Activated naive CD4-positive, alpha-beta T cell treated with anti-CD3 and anti-CD28 coated beads, Interleukin-2, amount 10 ng/mL, durations not matched to agents 7 days and 5 days (primary cell): ENCODE measurements around the gene TECPR2.
A peak's percentile ranks its signal among the peaks of the same experiment; 100 is the strongest.

ENCODE experiments used
- CTCF ChIA-PET: fragments of 350-600 bp; sonication (Branson Sonifier 250); formaldehyde crosslinking; loops from one replicate; lab custom pipeline; 2021; ENCODE audit warnings: antibody characterized with exemption; lab: Charles Lee
- DNase-seq: peaks from one replicate; pipeline ENCODE4 v3.0.0-alpha.2; 2020
- H3K27ac Mint-ChIP-seq: one replicate; pipeline ENCODE4 v1.8.0; 2021; ENCODE audit warnings: mild to moderate bottlenecking, moderate library complexity, mixed read lengths
- H3K27me3 Mint-ChIP-seq: one replicate; pipeline ENCODE4 v1.8.0; 2021; ENCODE audit warnings: mild to moderate bottlenecking, mixed read lengths
- H3K36me3 Mint-ChIP-seq: one replicate; pipeline ENCODE4 v1.8.0; 2021; ENCODE audit warnings: mixed read lengths
- H3K4me1 Mint-ChIP-seq: one replicate; pipeline ENCODE4 v1.8.0; 2021; ENCODE audit warnings: mixed read lengths
- H3K4me3 Mint-ChIP-seq: one replicate; pipeline ENCODE4 v1.8.0; 2021; ENCODE audit warnings: mild to moderate bottlenecking, moderate library complexity, mixed read lengths
- H3K9me3 Mint-ChIP-seq: one replicate; pipeline ENCODE4 v1.8.0; 2021; ENCODE audit warnings: mixed read lengths

The TECPR2 gene

DNA sequence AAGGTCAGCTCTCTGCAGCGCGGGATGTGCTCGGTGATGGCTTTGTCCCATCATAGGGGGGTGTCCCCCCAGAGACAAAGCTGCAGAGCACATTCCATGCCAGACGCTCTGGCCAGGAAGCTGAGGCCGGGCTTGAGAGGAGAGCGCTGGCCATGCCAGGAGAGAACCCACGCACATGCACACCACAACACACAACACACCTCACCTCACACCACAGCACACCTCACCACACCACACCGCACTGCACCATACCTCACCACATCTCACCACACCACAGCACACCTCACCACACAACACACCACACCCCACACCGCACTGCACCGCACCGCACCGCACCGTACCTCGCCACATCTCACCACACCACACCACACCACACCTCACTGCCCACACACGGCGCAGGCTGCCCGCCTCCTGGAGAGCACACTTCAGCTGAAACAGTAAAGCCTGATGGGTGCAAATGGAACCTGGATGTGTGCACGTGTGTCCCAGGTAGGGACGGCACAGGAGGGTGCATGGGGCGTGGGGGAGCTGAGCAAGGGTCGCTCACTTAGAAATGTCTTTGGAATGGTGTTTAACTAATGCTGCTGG, 136.0 kb downstream of the TECPR2 start:
- Mint-ChIP-seq H3K4me1 (peaks cover 10% of the 10 kb centered on the region), H3K36me3 (peaks cover 1% of the 10 kb centered on the region), H3K4me3 (no peak overlapping the region), H3K27ac (no peak overlapping the region), H3K27me3 (no peaks in the 10 kb centered on the region), H3K9me3 (no peaks in the 10 kb centered on the region)
- CTCF ChIA-PET: interaction anchor here (1.0 to 1.3 kb wide), 2 partner anchors 16 to 60 kb away, joined by 3 to 4 read pairs; no protein-coding TSS in a partner anchor
- DNase-seq: no peak

- Mint-ChIP-seq H3K4me3 (no peak overlapping the region), H3K27me3 (no peaks in the 10 kb centered on the region), H3K27ac (no peak overlapping the region), H3K9me3 (no peaks in the 10 kb centered on the region), H3K36me3 (peaks cover 1% of the 10 kb centered on the region), H3K4me1 (peaks cover 10% of the 10 kb centered on the region)
- CTCF ChIA-PET: interaction anchor here (0.7 to 2.7 kb wide), 5 partner anchors 10 to 61 kb away, joined by 3 to 10 read pairs (median 4); partner anchors contain the start of gene ANKRD9
- no peak for DNase-seq
Measured at GRCh38 chr14:102499401-102500157, 136.8 kb downstream of the TECPR2 start.

DNA sequence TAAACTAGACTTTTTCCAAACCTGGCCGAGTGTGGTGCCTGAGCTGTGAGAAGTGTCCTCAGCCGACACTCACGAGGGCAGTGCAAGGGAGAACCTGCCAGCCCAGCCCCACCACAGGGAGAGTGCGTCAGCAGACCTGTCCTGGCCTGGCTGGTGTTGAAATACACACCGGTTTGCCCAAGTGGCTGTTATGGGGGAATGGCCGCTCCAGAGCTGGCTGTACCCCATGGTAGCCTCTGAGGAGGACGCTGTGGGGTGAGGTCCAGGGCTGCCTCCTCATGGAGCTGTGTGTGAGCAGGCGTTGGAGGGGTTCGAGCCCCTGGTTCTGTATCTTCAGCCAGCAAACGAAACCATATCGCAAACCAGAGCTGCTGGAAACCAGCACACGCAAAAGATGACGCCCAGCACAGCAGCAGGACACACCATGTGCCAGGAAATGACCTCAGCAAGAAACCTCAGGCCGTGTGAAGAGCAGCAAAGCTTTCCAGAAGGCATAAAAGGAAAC, 137.5 kb downstream of the TECPR2 start:
- peaks cover 10% of the 10 kb centered on the region for H3K4me1 Mint-ChIP-seq
- DNase-seq: peak; percentile 41
- no peaks in the 10 kb centered on the region for H3K9me3 Mint-ChIP-seq
- peak overlapping the region; percentile 24 for H3K27ac Mint-ChIP-seq
- peaks cover 1% of the 10 kb centered on the region for H3K36me3 Mint-ChIP-seq
- H3K27me3 Mint-ChIP-seq: no peaks in the 10 kb centered on the region
- CTCF ChIA-PET: interaction anchor here (0.7 to 2.7 kb wide), 3 partner anchors 10 to 62 kb away, joined by 3 to 10 read pairs (median 4); partner anchors contain the start of gene ANKRD9
- no peak overlapping the region for H3K4me3 Mint-ChIP-seq

GRCh38 chr14:102500713-102501112, 138.0 kb downstream of the TECPR2 start:
- H3K4me3 Mint-ChIP-seq: no peak overlapping the region
- H3K27ac Mint-ChIP-seq: no peak overlapping the region
- peaks cover 10% of the 10 kb centered on the region for H3K4me1 Mint-ChIP-seq
- no peaks in the 10 kb centered on the region for H3K27me3 Mint-ChIP-seq
- H3K36me3 Mint-ChIP-seq: peaks cover 1% of the 10 kb centered on the region
- CTCF ChIA-PET: interaction anchor here (0.7 to 2.7 kb wide), 3 partner anchors 9 to 62 kb away, joined by 3 to 10 read pairs (median 4); partner anchors contain the start of gene ANKRD9
- no peaks in the 10 kb centered on the region for H3K9me3 Mint-ChIP-seq
- DNase-seq: no peak

DNA sequence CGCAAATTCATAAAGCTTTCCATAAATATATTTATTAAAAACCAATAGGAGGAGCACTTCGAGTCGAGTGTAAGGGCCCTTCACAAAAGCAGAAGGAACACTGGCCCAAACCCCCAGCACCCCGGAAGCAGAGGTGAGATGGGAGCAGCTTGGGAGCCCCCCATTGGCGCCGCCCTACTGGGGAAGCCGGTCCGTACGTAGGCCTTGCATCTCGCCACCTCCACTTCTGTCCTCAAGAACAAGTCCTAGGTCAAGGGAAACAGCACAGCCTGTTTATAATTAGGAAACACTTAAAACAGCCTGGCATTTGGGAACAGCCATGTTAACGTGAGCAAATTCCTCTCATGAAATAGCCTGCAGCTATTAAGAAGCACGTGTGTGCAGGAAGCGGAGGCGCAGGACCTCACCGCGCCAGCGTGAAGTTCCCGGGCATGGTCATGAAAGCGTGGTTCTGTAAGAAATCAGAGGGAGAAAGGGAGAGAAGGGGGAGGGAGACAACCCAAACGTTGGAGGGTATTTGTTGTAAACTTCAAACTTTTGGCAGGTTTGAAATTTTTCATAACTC, 139.1 kb downstream of the TECPR2 start:
- Mint-ChIP-seq H3K9me3 (no peaks in the 10 kb centered on the region), H3K27me3 (no peaks in the 10 kb centered on the region), H3K4me1 (peaks cover 10% of the 10 kb centered on the region), H3K27ac (no peak overlapping the region), H3K36me3 (peaks cover 4% of the 10 kb centered on the region), H3K4me3 (no peak overlapping the region)
- DNase-seq: no peak
- CTCF ChIA-PET: interaction anchor here (0.5 to 2.7 kb wide), 2 partner anchors 22 to 160 kb away, joined by 3 to 10 read pairs; no protein-coding TSS in a partner anchor

DNA sequence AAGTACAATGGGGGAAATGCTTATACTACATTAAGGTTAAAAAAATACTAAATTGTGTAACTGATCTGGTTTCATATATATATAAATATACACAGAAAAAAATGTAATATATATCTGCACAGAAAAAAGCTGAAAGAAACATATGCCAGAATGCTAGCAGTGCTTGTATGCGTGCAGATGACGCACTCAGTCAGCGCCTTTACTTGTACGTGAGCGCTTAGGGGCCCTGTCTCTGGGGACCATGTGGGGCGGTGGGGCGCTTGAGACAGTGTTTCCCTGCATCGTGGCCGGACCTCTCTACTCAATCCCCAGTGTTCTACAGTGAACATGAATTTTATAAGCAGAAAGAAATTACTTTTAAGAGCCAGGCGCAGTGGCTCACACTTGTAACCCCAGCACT, 139.8 kb downstream of the TECPR2 start:
- no peaks in the 10 kb centered on the region for H3K27me3 Mint-ChIP-seq
- peaks cover 10% of the 10 kb centered on the region for H3K4me1 Mint-ChIP-seq
- no peaks in the 10 kb centered on the region for H3K9me3 Mint-ChIP-seq
- no peak overlapping the region for H3K27ac Mint-ChIP-seq
- no peak overlapping the region for H3K4me3 Mint-ChIP-seq
- DNase-seq: no peak
- CTCF ChIA-PET: no interaction called here
- peaks cover 4% of the 10 kb centered on the region for H3K36me3 Mint-ChIP-seq

DNA sequence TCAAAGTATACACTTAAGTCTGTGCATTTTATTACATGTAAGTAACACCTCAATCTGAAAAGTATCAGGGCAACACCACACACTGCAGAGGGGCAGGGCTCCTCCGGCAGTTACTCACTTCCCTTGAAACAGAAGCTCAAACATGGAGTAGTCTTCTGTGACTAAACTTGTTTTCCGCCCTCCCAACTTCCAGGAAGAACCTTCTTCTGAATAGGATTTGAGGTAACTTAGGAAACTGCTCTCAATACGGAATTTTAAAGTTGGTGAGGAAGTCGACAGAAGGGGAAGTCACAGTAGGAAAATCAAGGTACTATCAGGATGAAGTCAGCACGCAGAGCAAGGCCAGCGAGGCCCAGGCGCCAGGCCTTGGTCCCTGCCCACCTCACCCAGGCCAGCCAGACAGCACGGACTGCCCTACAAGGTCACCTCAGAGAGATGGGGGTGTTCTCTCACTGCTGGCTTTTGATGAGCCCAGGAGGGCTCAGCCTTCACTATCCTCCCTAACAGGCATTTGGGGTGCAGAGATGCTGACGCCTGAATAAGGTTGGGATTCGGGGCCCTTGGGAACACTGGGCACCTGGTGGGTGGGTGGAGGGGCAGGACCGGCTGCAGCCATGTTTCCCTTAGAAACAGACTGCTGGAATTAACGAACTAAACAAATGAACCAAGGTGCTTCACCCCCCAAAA, 141.0 kb downstream of the TECPR2 start:
- Mint-ChIP-seq H3K27me3 (peaks cover 4% of the 10 kb centered on the region), H3K4me1 (peaks cover 17% of the 10 kb centered on the region), H3K36me3 (peaks cover 4% of the 10 kb centered on the region), H3K27ac (no peak overlapping the region), H3K4me3 (no peak overlapping the region), H3K9me3 (no peaks in the 10 kb centered on the region)
- CTCF ChIA-PET: no interaction called here
- DNase-seq: no peak

DNA sequence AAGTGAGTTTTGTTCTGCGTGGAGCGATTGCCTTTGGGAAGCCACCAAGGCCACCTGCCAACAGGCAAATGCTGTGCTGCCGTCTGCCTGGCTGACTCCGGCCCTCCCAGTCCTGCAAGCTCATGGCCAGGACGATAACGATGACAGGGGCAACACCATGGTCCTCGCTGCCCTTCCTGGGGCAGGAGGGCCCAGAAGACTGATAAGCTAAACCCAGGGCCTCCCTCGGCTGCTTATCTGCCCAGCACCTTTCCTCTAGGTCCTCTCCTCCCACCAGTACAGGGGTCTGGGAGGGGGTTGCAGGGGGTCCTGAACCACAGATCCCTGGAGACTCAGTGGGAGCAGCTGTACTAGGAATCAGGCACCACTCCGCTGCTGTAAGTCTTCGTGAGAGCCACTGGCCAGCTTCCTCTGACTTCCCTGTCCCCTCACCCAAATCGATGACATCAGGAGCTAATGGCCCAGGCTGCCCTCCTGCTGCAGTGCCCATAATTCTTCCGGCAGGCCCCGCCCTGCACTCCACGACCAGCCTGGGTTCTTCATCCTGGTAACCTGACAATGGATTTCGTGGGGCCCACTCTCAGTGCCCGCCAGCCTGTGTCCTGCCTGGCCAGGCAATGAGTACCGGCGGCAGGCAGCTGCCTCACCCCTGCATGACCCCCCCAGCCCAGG, 141.7 kb downstream of the TECPR2 start:
- no peak overlapping the region for H3K4me3 Mint-ChIP-seq
- peaks cover 18% of the 10 kb centered on the region for H3K4me1 Mint-ChIP-seq
- H3K27me3 Mint-ChIP-seq: peaks cover 5% of the 10 kb centered on the region
- no peak overlapping the region for H3K27ac Mint-ChIP-seq
- H3K36me3 Mint-ChIP-seq: peaks cover 4% of the 10 kb centered on the region
- no peak for DNase-seq
- H3K9me3 Mint-ChIP-seq: no peaks in the 10 kb centered on the region
- CTCF ChIA-PET: no interaction called here

DNA sequence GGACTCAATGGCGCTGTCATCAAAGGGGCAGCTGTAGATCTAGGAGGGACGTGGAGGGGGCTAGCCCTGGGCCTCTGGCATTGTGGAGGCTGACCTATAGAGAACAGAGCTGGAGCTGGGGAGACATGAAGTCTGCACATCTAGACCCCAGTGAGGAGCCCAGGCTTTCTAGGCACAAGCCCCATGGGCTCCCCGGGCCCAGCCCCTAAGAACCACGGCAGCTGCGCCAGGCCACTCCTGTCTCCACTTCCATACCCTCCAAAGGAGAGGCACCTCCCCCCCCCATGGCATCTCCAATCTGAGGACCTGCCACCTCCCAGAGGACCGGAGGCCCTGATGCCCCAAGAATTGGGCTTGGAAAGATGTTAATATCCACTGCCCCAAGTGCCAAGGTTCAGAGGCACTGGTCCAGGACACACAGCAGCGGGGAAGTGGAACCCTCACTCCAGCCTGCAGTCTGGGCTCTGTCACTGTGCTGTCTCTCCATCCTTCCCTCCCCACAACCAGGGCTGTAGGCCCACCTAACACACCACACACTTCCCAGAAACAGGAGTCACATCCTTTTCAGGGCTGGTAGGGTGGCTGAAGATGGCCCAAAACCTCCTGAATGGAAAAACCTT, 142.4 kb downstream of the TECPR2 start:
- no peak overlapping the region for H3K4me3 Mint-ChIP-seq
- H3K27me3 Mint-ChIP-seq: peaks cover 5% of the 10 kb centered on the region
- H3K27ac Mint-ChIP-seq: no peak overlapping the region
- H3K4me1 Mint-ChIP-seq: peaks cover 16% of the 10 kb centered on the region
- no peak for DNase-seq
- H3K9me3 Mint-ChIP-seq: no peaks in the 10 kb centered on the region
- H3K36me3 Mint-ChIP-seq: peaks cover 4% of the 10 kb centered on the region
- CTCF ChIA-PET: no interaction called here

DNA sequence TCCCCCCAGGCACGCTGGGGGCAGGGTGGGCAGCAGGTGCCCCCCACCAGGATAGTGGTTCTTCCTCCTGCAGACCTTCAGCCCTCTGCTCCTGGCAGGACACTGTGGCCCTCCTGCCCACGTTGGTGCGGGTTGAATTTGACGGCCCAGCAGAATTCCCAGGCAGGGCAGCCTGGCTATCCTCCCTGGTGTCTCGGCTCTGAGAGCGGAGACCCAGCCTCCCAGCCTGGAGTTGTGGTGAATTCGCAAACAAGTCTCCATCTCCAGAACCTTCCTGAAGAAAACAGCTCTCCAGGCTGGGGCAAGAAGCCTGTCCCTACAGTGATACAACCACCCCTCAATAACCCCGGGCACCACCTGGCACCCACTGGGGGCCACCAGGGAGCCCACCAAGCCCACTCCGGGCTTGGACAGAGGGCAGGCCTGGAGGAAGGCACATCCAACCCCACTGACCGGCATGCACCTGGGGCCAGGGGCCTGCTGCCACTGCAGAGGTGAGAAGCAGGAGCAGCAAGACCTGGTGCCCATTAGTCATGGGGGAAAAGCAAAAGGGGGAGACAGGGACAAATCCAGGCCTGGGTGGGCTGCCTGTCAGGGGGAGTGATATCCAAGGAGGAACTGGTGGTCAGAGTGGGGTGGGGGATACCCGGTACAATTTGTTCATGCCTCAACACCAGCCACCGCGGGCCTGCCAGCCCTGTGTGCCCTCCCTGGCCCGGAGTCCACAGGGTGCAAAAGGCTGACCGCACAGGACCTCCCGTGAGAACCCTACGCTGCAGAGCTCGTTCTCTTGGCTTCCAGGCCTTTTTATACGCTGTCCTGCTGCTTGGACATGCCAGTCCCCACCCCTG, 143.3 kb downstream of the TECPR2 start:
- peaks cover 5% of the 10 kb centered on the region for H3K27me3 Mint-ChIP-seq
- no peak for DNase-seq
- H3K4me3 Mint-ChIP-seq: no peak overlapping the region
- CTCF ChIA-PET: no interaction called here
- peaks cover 17% of the 10 kb centered on the region for H3K4me1 Mint-ChIP-seq
- H3K27ac Mint-ChIP-seq: no peak overlapping the region
- no peaks in the 10 kb centered on the region for H3K9me3 Mint-ChIP-seq
- H3K36me3 Mint-ChIP-seq: peaks cover 4% of the 10 kb centered on the region

DNA sequence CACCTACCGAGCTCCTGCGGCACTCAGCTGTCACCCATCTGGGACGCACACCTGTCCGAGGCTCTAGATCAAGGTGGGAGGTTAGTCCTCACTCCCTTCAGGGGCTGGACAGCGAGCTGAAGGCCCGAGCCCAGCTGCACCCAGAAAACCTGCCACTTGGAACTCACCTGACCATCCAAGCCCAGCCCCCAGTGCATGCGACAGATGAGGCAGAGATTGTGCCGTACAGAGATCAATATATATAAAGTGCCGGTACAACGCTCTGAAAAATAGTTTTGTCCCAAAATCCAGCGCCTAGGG, 143.8 kb downstream of the TECPR2 start:
- Mint-ChIP-seq H3K27ac (no peak overlapping the region), H3K36me3 (peaks cover 4% of the 10 kb centered on the region), H3K27me3 (peaks cover 5% of the 10 kb centered on the region), H3K4me3 (no peak overlapping the region), H3K9me3 (no peaks in the 10 kb centered on the region), H3K4me1 (peaks cover 19% of the 10 kb centered on the region)
- CTCF ChIA-PET: no interaction called here
- DNase-seq: no peak

GRCh38 chr14:102507081-102507856, 144.5 kb downstream of the TECPR2 start:
- Mint-ChIP-seq H3K27ac (no peak overlapping the region), H3K4me1 (peaks cover 19% of the 10 kb centered on the region), H3K4me3 (no peak overlapping the region), H3K27me3 (peaks cover 5% of the 10 kb centered on the region), H3K36me3 (peaks cover 4% of the 10 kb centered on the region), H3K9me3 (no peaks in the 10 kb centered on the region)
- CTCF ChIA-PET: interaction anchor here (0.9 kb wide), 1 partner anchor 190 kb away, joined by 3 read pairs; no protein-coding TSS in a partner anchor
- no peak for DNase-seq
